GM18868 (cell line): ENCODE data around the gene SPIN2B.
"Not testable (repeated sequence)": the region's sequence is repeated elsewhere in the genome, so short reads cannot be mapped to it uniquely, and the experiment has no call there.

Source experiments
- ATAC-seq: cut with Tn5 transposase; IDR thresholded peaks from one replicate; pipeline ENCODE4 v1.9.1; 2021; ENCODE audit warnings: mild to moderate bottlenecking, moderate library complexity; ENCODE audit not compliant: unreplicated experiment

Gene SPIN2B

DNA sequence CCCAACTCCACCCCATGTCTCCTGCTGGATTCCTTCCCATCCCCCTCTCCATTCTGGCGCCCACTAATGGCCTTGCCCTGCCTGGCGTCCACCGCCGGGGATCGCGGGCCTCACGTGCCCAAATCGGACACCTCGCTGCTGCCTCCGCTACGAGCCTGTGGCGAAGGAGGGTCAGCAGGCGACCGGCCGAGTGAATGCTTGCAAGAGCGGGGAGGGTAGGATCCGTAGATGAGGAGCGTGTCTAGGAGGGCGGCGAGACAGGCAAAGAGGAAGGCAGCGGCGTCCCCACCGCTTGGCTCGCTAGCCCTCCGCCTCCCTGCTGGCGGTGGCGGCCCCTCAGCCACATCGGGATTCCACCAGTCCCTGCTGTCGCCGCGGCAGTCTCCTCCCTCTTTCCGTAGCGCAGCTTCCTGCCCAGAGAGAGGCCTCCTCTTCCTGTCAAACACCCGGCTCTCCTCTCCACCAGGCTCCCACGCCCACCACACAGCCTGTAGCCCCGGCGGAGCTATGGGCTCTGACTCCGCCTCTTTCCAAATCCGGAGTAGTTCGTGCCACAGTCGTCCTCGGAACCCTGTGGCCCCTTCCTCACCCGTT, at the start of gene SPIN2B:
Gene SPIN2B (minus strand): TSS at position 387 of the 594 bp plus-strand sequence.
- peak; percentile 100 for ATAC-seq

- ATAC-seq, result no peak
These were observed 35.2 kb upstream of the SPIN2B start for GRCh38 chrX:57156397-57157049.

- no peak for ATAC-seq
These were observed 33.8 kb upstream of the SPIN2B start for GRCh38 chrX:57155171-57155570.

DNA sequence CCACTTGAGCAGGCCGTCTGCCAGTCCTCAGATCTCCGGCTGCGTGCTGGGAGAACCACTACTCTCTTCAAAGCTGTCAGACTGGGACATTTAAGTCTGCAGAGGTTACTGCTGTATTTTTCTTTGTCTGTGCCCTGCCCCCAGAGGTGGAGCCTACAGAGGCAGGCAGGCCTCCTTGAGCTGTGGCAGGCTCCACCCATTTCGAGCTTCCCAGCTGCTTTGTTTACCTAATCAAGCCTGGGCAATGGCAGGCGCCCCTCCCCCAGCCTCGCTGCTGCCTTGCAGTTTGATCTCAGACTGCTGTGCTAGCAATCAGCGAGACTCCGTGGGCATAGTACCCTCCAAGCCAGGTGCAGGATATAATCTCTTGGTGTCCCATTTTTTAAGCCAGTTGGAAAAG, 30.9 kb upstream of the SPIN2B start:
- ATAC-seq, result not testable (repeated sequence)

GRCh38 chrX:57138674-57139073, 17.3 kb upstream of the SPIN2B start:
- no peak for ATAC-seq

GRCh38 chrX:57137501-57137900, 16.2 kb upstream of the SPIN2B start:
- no peak for ATAC-seq

- ATAC-seq, result not testable (repeated sequence)
These were observed 15.7 kb upstream of the SPIN2B start, which contains the start of gene SPIN2A for GRCh38 chrX:57137073-57137472. SPIN2A (minus strand) TSS chrX:57137397; CDS start chrX:57136597, 800 bp downstream.

DNA sequence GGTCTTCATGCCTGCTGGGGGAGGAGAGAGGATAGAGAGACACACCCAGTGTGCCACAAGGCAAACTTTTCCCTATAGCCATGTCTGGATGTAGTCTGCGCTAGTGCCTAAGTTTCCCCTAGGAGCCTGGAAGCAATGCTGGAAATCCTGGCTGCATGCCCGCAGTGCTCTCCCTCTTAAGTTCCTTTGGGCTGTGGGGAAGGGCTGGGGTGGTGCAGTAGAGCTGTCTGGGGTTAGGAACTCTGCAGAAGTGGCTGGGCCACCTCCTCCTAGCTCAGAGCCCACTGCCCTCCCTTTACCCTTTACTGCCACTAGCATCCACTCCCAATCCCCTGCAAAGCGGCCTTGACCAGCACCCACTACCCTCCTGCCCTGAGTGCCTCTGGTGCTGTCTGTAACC, 15.2 kb upstream of the SPIN2B start:
- ATAC-seq, result not testable (repeated sequence)

DNA sequence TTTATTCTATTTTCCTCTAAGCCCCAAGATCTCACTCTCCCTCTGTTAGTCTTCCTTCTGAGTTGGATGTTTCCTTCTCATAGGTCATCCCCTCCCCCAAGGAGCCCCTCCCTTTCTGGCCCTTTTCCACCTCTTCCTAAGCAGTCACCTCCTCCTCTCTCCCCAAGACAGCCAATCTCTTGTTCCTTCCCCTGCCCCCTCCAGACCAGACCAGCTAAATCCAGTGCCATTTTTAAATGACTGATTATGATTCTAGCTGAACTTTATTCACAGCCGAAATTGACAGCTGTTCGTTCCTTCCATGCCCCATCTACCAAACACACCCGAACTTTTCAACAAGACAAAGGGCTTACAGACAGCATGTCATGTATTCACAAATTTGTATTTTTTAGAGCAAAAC, 13.9 kb upstream of the SPIN2B start:
- no peak for ATAC-seq

GRCh38 chrX:57134702-57135101, 13.4 kb upstream of the SPIN2B start:
- ATAC-seq, result no peak

GRCh38 chrX:57133706-57134105, 12.4 kb upstream of the SPIN2B start:
- no peak for ATAC-seq

- ATAC-seq, result not testable (repeated sequence)
These were observed 11.9 kb upstream of the SPIN2B start for GRCh38 chrX:57133284-57133683.

GRCh38 chrX:57132046-57132445, 10.7 kb upstream of the SPIN2B start:
- ATAC-seq, result no peak

- no peak for ATAC-seq
These were observed 468 bp upstream of the SPIN2B start for GRCh38 chrX:57121816-57122215.

DNA sequence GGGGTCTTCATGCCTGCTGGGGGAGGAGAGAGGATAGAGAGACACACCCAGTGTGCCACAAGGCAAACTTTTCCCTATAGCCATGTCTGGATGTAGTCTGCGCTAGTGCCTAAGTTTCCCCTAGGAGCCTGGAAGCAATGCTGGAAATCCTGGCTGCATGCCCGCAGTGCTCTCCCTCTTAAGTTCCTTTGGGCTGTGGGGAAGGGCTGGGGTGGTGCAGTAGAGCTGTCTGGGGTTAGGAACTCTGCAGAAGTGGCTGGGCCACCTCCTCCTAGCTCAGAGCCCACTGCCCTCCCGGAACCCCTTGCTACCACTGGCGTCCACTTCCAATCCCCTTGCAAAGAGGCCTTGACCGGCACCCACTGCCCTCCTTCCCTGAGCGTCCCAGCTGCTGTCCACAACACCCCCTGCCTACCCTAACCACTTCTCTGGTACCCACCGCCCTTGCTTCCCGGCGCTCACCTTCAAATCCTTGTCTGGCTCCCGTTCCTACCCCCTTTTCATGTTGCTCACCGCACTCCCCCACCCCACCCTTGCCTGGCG, 658 bp downstream of the SPIN2B start:
- ATAC-seq, result not testable (repeated sequence)

- ATAC-seq, result no peak
These were observed 1.9 kb downstream of the SPIN2B start for GRCh38 chrX:57119416-57119815.

DNA sequence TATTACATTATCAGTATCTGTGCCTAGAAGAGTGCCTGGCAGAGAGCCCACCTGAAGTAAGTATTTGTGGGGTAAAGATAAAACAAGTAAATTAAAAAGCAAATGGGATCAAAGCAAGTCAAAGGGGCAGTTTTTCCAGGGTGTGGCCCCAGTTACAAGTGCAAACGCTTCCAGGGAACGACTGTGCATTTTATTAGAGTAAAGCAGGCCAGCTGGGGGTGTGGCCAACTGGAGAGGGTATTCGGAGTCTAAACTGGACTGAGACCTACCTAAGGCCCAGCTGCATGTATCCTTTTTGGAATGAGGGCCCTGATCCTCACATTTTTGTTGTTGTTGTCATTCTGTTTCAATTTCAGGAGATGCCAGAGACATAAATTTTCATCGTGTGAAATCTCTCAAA, 3.8 kb downstream of the SPIN2B start:
- ATAC-seq, result not testable (repeated sequence)

- ATAC-seq, result no peak
These were observed 16.4 kb downstream of the SPIN2B start for GRCh38 chrX:57104921-57105398.

DNA sequence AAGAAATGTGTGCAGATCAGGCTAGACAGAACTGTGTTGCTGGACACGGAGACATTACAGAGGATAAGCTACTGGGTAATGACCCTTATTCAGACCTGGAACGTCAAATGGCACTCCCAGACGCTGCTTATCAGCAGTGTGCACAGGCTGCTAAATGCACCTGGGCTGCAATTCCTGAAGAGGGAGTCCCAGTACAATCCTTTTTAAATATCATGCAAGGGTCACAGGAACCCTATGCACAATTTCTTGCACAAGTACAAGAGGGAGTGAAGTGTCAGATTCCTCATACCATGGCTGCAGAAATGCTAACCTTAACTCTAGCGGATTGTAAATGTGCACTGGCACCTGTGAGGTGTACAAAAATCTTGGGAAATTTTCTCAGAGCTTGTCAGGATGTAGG, 16.9 kb downstream of the SPIN2B start:
- ATAC-seq, result no peak

DNA sequence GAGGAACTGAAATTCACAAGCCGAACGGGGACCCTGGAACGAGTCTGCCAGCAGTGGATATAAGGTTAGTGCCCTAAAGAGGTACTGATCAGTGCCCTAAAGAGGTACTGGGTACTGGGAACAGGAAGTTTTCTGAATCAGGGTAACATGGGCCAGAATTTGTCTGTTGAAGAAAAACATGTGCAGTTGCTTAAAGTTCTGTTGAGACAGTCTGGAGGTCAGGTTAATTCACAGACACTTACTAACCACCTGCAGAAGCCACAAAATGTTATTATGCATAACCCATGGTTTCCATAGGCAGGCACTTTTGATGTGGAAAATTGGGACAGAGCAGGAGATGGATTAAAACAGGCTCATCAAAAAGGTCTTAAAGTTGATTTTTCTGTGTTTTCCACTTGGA, 17.9 kb downstream of the SPIN2B start:
- ATAC-seq, result no peak

GRCh38 chrX:57102918-57103317, 18.4 kb downstream of the SPIN2B start:
- not testable (repeated sequence) for ATAC-seq

- no peak for ATAC-seq
These were observed 38.2 kb downstream of the SPIN2B start for GRCh38 chrX:57083143-57083542.
